ENCODE results near the gene UGT1A8. TPM values are rescaled to one million over a fixed set of nuclear protein-coding genes. Genes with fewer than 3 reads are reported as not detected.

UGT1A8 gene
- total and polyA plus RNA-seq, 12 donors: 0.05 TPM; not detected in 11

GRCh38 chr2:233773854-233774253, 156.4 kb downstream of the UGT1A8 start:
- no peak overlapping the region for H3K4me3 ChIP-seq
- H3K27ac ChIP-seq: no peak overlapping the region
- no peaks in the 10 kb centered on the region for H3K4me1 ChIP-seq (replicated peaks in 1 of 2)
- H3K27me3 ChIP-seq: no peaks in the 10 kb centered on the region
- H3K9me3 ChIP-seq (replicated peaks in 1 of 3): no peaks in the 10 kb centered on the region
- H3K36me3 ChIP-seq (replicated peaks in 1 of 2): no peaks in the 10 kb centered on the region
- 85 to 88% (median 87%) methylated on average over 5 of the region's 5 CpGs for WGBS, 4 donors
- intact Hi-C loops (cut with DNase I): no loop called here
- no peak for DNase-seq
- no peak for TF ChIP-seq CTCF (IDR thresholded peaks at IDR 0.05)
- no peak for TF ChIP-seq POLR2A (IDR thresholded peaks at IDR 0.05)

DNA sequence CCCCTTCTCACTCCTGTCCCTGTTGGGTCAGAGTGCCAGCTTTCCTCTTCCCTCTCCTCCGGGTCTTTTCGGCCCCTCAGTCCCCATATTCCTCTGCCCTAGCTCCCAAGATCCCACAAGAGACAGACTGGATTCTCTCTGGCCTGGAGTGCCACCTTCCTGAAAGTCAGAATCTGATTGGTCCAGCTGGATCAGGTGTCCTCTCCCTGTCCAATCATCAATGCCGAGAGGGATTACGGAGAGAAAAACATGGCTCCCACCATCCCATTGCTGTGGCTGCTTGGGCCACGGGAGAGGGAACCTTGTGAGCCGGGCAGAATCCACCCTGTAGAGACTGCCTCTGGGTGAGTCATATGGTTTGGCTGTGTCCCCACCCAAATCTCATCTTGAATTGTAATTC, 158.0 kb downstream of the UGT1A8 start:
- no peak overlapping the region for H3K4me3 ChIP-seq
- H3K36me3 ChIP-seq (replicated peaks in 1 of 2): no peaks in the 10 kb centered on the region
- no peak overlapping the region for H3K27ac ChIP-seq
- H3K9me3 ChIP-seq (replicated peaks in 1 of 3): no peaks in the 10 kb centered on the region
- H3K4me1 ChIP-seq (replicated peaks in 1 of 2): no peaks in the 10 kb centered on the region
- H3K27me3 ChIP-seq: no peaks in the 10 kb centered on the region
- TF ChIP-seq CTCF (IDR thresholded peaks at IDR 0.05): no peak
- no peak for TF ChIP-seq POLR2A (IDR thresholded peaks at IDR 0.05)
- intact Hi-C loops (cut with DNase I): no loop called here
- no peak for DNase-seq
- 86 to 92% (median 91%) methylated on average over 6 of the region's 6 CpGs for WGBS, 4 donors

DNA sequence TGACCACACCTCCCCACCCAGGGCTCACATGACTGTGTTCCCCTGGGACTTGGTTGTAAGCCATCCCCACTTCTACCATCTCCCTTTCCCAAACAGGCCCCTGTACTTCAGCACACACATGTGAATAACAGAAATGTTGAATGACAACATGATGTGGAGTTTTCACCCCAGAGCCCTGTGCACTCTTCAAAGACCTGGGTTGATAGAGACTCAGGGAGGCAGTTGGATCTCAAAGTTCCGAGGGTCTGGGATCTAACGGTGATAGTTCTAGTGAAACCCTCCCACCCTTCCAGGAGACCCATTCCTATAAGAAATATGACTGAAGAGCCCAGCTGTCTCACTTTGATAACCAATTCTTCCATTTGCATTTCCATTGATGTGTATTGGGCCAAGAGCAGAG, 160.6 kb downstream of the UGT1A8 start, which contains the start of gene MROH2A:
MROH2A (plus strand) TSS at position 301 of the 400 bp plus-strand sequence. CDS start 1,029 bp downstream, outside the sequence.
- H3K4me1 ChIP-seq (replicated peaks in 1 of 2): no peaks in the 10 kb centered on the region
- no peak for TF ChIP-seq CTCF (IDR thresholded peaks at IDR 0.05)
- TF ChIP-seq POLR2A (IDR thresholded peaks at IDR 0.05): no peak
- no peak for DNase-seq
- H3K9me3 ChIP-seq (replicated peaks in 1 of 3): no peaks in the 10 kb centered on the region
- no peak within 1 kb of the TSS for H3K4me3 ChIP-seq
- H3K36me3 ChIP-seq (replicated peaks in 1 of 2): no peaks in the 10 kb centered on the region
- H3K27ac ChIP-seq: no peak within 1 kb of the TSS
- no peaks in the 10 kb centered on the region for H3K27me3 ChIP-seq
- intact Hi-C loops (cut with DNase I): no loop called here
- 65 to 84% (median 69%) methylated on average over 2 of the region's 2 CpGs for WGBS, 4 donors

GRCh38 chr2:233779722-233780121, 162.3 kb downstream of the UGT1A8 start:
- H3K36me3 ChIP-seq (replicated peaks in 1 of 2): no peaks in the 10 kb centered on the region
- 40 to 79% (median 79%) methylated on average over 1 to 4 of the region's 4 CpGs for WGBS, 4 donors
- H3K4me3 ChIP-seq: no peak overlapping the region
- no peaks in the 10 kb centered on the region for H3K27me3 ChIP-seq
- no peaks in the 10 kb centered on the region for H3K4me1 ChIP-seq (replicated peaks in 1 of 2)
- no peak for DNase-seq
- H3K9me3 ChIP-seq (replicated peaks in 1 of 3): no peaks in the 10 kb centered on the region
- no peak overlapping the region for H3K27ac ChIP-seq
- TF ChIP-seq CTCF (IDR thresholded peaks at IDR 0.05): no peak
- no peak for TF ChIP-seq POLR2A (IDR thresholded peaks at IDR 0.05)
- intact Hi-C loops (cut with DNase I): no loop called here

Data from adrenal gland (tissue), 12 donors.